COR-L47 (cell line): ENCODE results near the gene TMEM232.
"Not testable (repeated sequence)": the region's sequence is repeated elsewhere in the genome, so short reads cannot be mapped to it uniquely, and the experiment has no call there.

Experiments
- DNase-seq: peaks from one replicate; lab custom pipeline; 2025; lab: John Stamatoyannopoulos, UW

The TMEM232 gene

GRCh38 chr5:110625376-110625999 is 101.0 kb downstream of the TMEM232 start:
- DNase-seq: peak; percentile 54

- DNase-seq: no peak
Observed at GRCh38 chr5:110623874-110624273, 102.6 kb downstream of the TMEM232 start.

- DNase-seq: no peak
Observed at GRCh38 chr5:110618941-110619340, 107.5 kb downstream of the TMEM232 start.

GRCh38 chr5:110616009-110616408 is 110.5 kb downstream of the TMEM232 start:
- no peak for DNase-seq

- DNase-seq: no peak
Observed at GRCh38 chr5:110612794-110613247, 113.7 kb downstream of the TMEM232 start.

GRCh38 chr5:110611817-110612216 is 114.7 kb downstream of the TMEM232 start:
- no peak for DNase-seq

GRCh38 chr5:110594866-110595265 is 131.6 kb downstream of the TMEM232 start:
- no peak for DNase-seq

GRCh38 chr5:110590187-110590586 is 136.3 kb downstream of the TMEM232 start:
- no peak for DNase-seq

GRCh38 chr5:110588286-110588980 is 138.0 kb downstream of the TMEM232 start:
- DNase-seq: no peak

GRCh38 chr5:110580625-110581024 is 145.8 kb downstream of the TMEM232 start:
- no peak for DNase-seq

- DNase-seq: no peak
Observed at GRCh38 chr5:110572729-110573128, 153.7 kb downstream of the TMEM232 start.

GRCh38 chr5:110562191-110562590 is 164.3 kb downstream of the TMEM232 start:
- no peak for DNase-seq

GRCh38 chr5:110561510-110561909 is 165.0 kb downstream of the TMEM232 start:
- no peak for DNase-seq

GRCh38 chr5:110549301-110549700 is 177.2 kb downstream of the TMEM232 start:
- no peak for DNase-seq

- DNase-seq: no peak
Observed at GRCh38 chr5:110548171-110548570, 178.3 kb downstream of the TMEM232 start.

GRCh38 chr5:110547495-110547894 is 179.0 kb downstream of the TMEM232 start:
- no peak for DNase-seq

- no peak for DNase-seq
Observed at GRCh38 chr5:110545716-110546115, 180.8 kb downstream of the TMEM232 start.

GRCh38 chr5:110544603-110545002 is 181.9 kb downstream of the TMEM232 start:
- no peak for DNase-seq

GRCh38 chr5:110542949-110543348 is 183.5 kb downstream of the TMEM232 start:
- no peak for DNase-seq

GRCh38 chr5:110536120-110537115 is 190.1 kb downstream of the TMEM232 start:
- no peak for DNase-seq

- not testable (repeated sequence) for DNase-seq
Observed at GRCh38 chr5:110535146-110535545, 191.3 kb downstream of the TMEM232 start.

GRCh38 chr5:110525762-110526161 is 200.7 kb downstream of the TMEM232 start:
- DNase-seq: no peak
